22Rv1 (cell line): Measurements from ENCODE around the gene NADSYN1.

Source experiments
- CTCF ChIP-seq: fragments of 450-650 bp; IDR thresholded peaks from 2 replicates; pipeline ENCODE4 v1.5.1; 2017; ENCODE audit warnings: mild to moderate bottlenecking
- ZFX ChIP-seq: fragments of 450-650 bp; IDR thresholded peaks from 2 replicates; pipeline ENCODE4 v1.6.1; 2017; ENCODE audit warnings: antibody characterized with exemption, borderline replicate concordance

GRCh38 chr11:71474771-71475483, 21.9 kb downstream of the NADSYN1 start:
- TF ChIP-seq CTCF (no peak), ZFX (no peak)
